ENCODE measurements around the gene OSBPL3.

Gene OSBPL3

GRCh38 chr7:24778543-24779282, 201.3 kb downstream of the OSBPL3 start:
- Histone ChIP-seq H3K4me2 (ENCODE audit: low read depth, low read length, poor library complexity, severe bottlenecking) (no peak overlapping the region), H3F3A (ENCODE audit: insufficient read depth) (no peaks in the 10 kb centered on the region), H3K27me3 (ENCODE audit: low read length) (no peaks in the 10 kb centered on the region), H4K20me1 (ENCODE audit: low read depth, low read length) (no peaks in the 10 kb centered on the region), H3K9me3 (ENCODE audit: insufficient read depth, low read length) (no peaks in the 10 kb centered on the region), H3K4me3 (ENCODE audit: insufficient read depth, low read length, poor library complexity, severe bottlenecking) (no peak overlapping the region), H3K27ac (ENCODE audit: low read depth, low read length) (no peak overlapping the region), H3K36me3 (ENCODE audit: low read length) (no peaks in the 10 kb centered on the region), H3K79me2 (ENCODE audit: insufficient read depth, low read length) (no peaks in the 10 kb centered on the region), H3K9ac (ENCODE audit: low read length) (no peak overlapping the region), H3K9me2 (replicated peaks; ENCODE audit: insufficient read depth, low read length) (no peaks in the 10 kb centered on the region), H2AFZ (ENCODE audit: low read depth, low read length, severe bottlenecking) (no peak overlapping the region)
- no peak for TF ChIP-seq EZH2phosphoT487 (conservative IDR thresholded peaks at IDR 0.05; ENCODE audit: low read length)
- TF ChIP-seq, protein P1, sequence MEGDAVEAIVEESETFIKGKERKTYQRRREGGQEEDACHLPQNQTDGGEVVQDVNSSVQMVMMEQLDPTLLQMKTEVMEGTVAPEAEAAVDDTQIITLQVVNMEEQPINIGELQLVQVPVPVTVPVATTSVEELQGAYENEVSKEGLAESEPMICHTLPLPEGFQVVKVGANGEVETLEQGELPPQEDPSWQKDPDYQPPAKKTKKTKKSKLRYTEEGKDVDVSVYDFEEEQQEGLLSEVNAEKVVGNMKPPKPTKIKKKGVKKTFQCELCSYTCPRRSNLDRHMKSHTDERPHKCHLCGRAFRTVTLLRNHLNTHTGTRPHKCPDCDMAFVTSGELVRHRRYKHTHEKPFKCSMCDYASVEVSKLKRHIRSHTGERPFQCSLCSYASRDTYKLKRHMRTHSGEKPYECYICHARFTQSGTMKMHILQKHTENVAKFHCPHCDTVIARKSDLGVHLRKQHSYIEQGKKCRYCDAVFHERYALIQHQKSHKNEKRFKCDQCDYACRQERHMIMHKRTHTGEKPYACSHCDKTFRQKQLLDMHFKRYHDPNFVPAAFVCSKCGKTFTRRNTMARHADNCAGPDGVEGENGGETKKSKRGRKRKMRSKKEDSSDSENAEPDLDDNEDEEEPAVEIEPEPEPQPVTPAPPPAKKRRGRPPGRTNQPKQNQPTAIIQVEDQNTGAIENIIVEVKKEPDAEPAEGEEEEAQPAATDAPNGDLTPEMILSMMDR (IDR thresholded peaks at IDR 0.05; ENCODE audit: insufficient read depth, low read length, poor library complexity, severe bottlenecking): no peak

GRCh38 chr7:24777806-24778205, 202.2 kb downstream of the OSBPL3 start:
- no peaks in the 10 kb centered on the region for H3K27me3 ChIP-seq (ENCODE audit: low read length)
- TF ChIP-seq, protein P1 (IDR thresholded peaks at IDR 0.05; ENCODE audit: insufficient read depth, low read length, poor library complexity, severe bottlenecking): no peak
- no peak for TF ChIP-seq EZH2phosphoT487 (conservative IDR thresholded peaks at IDR 0.05; ENCODE audit: low read length)
- no peak overlapping the region for H2AFZ ChIP-seq (ENCODE audit: low read depth, low read length, severe bottlenecking)
- H3K36me3 ChIP-seq (ENCODE audit: low read length): no peaks in the 10 kb centered on the region
- H3K9me2 ChIP-seq (replicated peaks; ENCODE audit: insufficient read depth, low read length): no peaks in the 10 kb centered on the region
- H3K79me2 ChIP-seq (ENCODE audit: insufficient read depth, low read length): no peaks in the 10 kb centered on the region
- H3K27ac ChIP-seq (ENCODE audit: low read depth, low read length): no peak overlapping the region
- H3F3A ChIP-seq (ENCODE audit: insufficient read depth): no peaks in the 10 kb centered on the region
- H3K9me3 ChIP-seq (ENCODE audit: insufficient read depth, low read length): no peaks in the 10 kb centered on the region
- no peak overlapping the region for H3K4me3 ChIP-seq (ENCODE audit: insufficient read depth, low read length, poor library complexity, severe bottlenecking)
- no peaks in the 10 kb centered on the region for H4K20me1 ChIP-seq (ENCODE audit: low read depth, low read length)
- no peak overlapping the region for H3K4me2 ChIP-seq (ENCODE audit: low read depth, low read length, poor library complexity, severe bottlenecking)
- no peak overlapping the region for H3K9ac ChIP-seq (ENCODE audit: low read length)

DNA sequence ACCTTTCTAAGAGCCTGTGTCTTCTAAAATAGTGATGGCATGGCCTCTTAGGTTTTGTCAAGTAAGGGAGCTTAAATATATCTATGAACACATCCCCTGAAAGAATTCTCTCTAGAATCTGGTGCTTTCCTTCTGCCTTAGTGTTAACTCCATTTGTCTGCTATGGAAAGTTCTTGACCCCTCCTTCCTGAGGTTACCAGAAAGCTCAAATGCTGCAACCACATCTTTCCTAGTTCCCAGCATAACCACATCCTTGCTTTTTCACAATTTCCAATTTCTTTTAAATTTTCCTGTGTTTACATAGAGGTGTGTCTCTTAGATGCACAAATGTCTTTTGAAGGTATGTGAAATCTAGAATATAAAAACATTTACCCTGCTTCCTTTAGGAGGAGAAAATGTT, 206.3 kb downstream of the OSBPL3 start:
- H3F3A ChIP-seq (ENCODE audit: insufficient read depth): no peaks in the 10 kb centered on the region
- H3K9ac ChIP-seq (ENCODE audit: low read length): no peak overlapping the region
- no peaks in the 10 kb centered on the region for H3K27me3 ChIP-seq (ENCODE audit: low read length)
- no peaks in the 10 kb centered on the region for H3K9me3 ChIP-seq (ENCODE audit: insufficient read depth, low read length)
- TF ChIP-seq, protein P1 (IDR thresholded peaks at IDR 0.05; ENCODE audit: insufficient read depth, low read length, poor library complexity, severe bottlenecking): no peak
- TF ChIP-seq EZH2phosphoT487 (conservative IDR thresholded peaks at IDR 0.05; ENCODE audit: low read length): no peak
- H3K4me3 ChIP-seq (ENCODE audit: insufficient read depth, low read length, poor library complexity, severe bottlenecking): no peak overlapping the region
- no peaks in the 10 kb centered on the region for H3K36me3 ChIP-seq (ENCODE audit: low read length)
- H3K4me2 ChIP-seq (ENCODE audit: low read depth, low read length, poor library complexity, severe bottlenecking): no peak overlapping the region
- H3K27ac ChIP-seq (ENCODE audit: low read depth, low read length): no peak overlapping the region
- H4K20me1 ChIP-seq (ENCODE audit: low read depth, low read length): no peaks in the 10 kb centered on the region
- H3K9me2 ChIP-seq (replicated peaks; ENCODE audit: insufficient read depth, low read length): no peaks in the 10 kb centered on the region
- no peaks in the 10 kb centered on the region for H3K79me2 ChIP-seq (ENCODE audit: insufficient read depth, low read length)
- H2AFZ ChIP-seq (ENCODE audit: low read depth, low read length, severe bottlenecking): no peak overlapping the region
